HG02938 (cell line): ENCODE data around the gene MYO1D.
"Not testable (repeated sequence)": the region's sequence is repeated elsewhere in the genome, so short reads cannot be mapped to it uniquely, and the experiment has no call there.

ENCODE experiments used
- ATAC-seq: cut with Tn5 transposase; IDR thresholded peaks from one replicate; pipeline ENCODE4 v1.9.1; 2021; ENCODE audit warnings: mild to moderate bottlenecking, moderate library complexity; ENCODE audit not compliant: unreplicated experiment

The MYO1D gene

DNA sequence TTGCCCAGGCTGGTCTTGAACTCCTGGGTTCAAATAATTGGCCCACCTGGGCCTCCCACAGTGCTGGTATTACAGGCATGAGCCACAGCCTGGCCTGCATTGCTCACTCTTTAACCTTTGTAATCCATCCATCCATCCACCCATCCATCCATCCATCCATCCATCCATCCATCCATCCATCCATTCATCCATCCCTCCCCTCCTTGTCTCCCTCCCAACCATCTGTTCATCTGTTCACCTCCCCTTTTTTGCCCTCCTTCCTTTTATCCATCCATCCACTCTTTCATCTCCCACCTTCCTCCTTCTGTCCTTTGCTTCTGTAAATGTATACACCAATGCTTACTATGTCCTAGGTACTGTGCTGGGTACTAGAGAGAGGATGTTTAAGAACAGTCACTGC, 324.6 kb downstream of the MYO1D start:
- ATAC-seq, result no peak

DNA sequence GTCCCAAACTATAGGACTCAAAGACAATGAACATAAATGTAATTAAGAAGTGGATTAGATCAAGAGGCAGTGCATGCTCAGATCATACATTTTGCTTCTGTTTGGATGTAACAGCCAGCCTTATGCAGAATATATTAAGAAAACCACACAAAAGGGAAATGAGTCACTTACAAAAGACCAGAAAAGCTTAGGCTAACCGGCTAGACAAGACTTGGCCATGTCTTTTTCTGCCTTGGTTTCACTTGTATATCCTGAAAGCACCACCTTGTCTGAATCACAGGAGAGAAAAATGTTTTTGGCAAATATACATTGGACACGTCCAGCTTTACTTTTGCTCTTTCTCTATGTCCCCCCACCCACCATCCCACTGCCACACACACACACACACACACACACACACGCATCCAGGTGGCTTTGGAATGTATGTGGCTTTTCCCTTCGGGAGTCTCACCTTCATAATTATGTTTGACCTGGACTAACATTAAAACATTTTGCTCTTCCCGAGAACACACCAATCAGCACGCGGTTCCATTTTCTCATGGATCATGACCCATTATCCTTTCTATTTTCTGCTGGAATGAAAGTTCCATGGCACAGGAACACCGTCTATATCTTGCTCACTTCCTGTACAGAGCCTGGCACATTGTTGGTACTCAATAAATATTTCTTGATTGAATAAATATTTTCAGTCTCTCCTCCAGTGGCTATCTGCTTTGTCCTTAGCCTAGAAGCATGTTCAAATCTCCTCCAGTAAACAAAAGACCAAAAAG, 325.6 kb downstream of the MYO1D start:
- ATAC-seq, result no peak

DNA sequence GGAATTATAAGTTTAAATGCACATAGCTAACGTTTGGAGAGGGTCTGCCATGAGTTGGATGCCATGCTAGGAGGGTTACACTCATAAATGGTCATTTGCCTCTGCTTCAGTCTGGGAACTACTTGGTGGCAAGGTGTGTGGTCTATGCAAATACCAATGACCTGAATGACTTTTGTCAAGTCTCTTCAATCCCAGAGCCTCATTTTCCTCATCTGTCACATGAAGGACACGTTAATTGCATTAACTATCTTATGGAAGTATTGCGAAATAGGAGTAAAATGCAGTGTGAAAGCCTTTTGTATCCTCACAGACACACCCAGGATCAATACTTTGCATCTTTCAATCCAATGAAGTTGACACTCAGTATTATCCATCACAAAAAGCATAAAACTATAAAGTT, 327.4 kb downstream of the MYO1D start:
- ATAC-seq, result no peak

DNA sequence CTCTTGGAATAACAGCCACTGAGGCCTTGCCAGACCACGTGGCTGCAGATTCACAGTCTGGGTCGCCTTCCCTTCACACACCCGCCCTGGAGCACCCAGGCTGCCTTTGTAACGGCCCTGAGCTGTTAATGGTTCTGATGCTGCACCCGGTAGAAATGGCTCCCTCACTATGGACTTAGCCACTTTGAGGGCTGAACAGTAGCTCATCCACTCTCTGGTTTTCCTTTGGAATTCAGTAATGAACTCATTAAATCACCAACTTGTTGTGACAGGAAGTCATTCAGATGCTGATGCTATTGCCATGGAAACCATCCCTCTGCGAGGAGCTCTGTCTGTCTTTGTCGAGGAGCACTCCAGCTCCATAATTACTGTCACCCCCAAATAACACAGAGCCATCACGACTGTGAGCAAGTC, 330.9 kb downstream of the MYO1D start:
- no peak for ATAC-seq

DNA sequence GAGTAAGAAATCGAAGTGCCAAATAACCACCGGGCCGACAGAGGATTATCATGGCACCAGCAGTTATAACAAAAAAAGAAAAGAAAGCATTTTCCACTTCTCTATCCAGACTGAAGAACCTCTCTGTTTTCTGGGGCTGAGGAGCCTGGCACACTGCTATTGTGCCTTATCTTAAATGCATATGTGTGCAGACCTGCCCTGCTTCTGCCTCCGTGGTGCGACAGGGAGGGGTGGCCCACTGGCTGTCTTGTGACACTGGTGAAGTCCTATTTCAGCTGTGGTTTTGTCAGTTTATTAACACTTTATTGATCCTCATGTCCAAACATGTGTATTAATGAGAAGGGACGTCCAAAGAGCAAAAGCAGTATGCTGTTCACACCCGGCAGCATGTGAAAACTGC, 334.7 kb downstream of the MYO1D start:
- no peak for ATAC-seq

DNA sequence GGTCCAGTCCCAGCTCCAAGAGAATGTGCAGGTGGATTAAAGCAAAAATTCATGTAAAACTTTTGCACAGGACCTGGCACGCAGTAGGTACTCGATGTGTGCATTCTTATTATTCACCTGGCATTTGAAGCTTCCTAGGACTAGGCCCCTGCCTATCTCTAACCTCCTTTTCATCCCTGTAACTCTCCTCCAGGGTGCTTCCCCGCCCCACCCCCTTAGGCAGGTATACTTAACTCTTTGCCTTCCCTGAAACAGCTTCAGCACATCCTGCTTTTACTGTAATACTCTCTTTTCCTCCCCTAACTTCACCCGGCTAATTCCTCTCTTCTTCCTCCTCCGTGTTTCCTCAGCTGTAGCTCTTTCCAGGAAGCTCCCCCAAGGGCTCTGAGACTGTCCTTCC, 335.3 kb downstream of the MYO1D start:
- no peak for ATAC-seq

DNA sequence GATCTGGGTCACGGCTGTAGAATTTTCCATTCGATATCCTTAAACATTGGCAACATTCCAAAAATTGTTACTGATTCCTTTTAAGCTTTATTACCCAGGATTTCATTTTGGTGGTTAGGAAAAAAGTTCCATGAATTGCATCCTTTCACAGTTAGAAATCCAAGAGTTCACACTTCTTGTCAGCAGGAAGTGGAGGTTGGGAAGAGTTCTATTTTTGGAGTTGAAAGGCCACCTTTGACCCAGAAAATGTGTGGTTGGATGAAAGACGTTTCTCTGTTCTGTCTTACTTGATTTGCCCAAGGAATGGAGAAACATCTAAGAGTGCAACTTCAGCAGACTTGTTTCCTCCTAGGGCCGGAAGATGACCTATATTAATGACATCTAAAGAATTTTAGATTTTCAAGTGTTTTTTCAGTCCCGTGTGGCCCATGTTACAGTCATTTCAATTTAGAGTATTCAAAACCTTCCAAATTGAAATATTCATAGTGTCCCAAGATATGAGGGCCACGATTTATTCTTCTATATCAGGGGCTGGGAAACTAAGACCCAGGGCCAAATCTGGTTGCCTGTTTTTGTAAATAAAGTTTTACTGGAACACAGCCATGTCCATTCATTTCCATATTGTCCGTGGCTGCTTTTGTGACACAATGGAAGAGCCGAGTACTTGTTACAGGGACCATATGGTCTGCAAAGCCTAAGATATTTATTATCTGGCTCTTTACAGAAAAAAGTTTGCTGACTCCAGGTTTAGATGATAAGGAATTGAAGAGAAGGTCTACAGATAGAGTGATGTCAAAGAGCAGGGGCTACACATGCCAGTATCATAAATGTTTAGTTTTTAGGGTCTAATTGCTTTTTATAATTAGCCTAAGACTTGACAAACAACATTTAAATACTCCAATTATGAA, 339.9 kb downstream of the MYO1D start:
- ATAC-seq, result no peak

DNA sequence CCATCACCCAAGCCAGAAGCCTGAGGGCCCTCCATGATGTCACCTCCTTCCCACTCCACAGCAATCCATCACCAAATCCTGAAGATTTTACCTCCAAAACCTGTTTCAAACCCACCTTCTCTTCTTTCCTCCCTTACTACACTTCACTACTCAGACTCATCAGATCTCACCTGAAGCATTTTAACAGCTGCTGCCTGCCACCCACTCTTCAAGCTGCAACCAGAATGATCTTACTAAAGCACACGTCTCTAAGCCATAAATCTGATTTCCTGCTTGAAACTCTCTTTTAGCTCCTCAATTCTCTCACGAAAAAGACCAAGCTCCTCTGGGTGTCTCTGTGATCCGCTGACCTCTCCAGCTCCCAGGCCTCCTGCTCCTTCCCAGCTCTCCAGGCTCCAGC, 343.6 kb downstream of the MYO1D start:
- ATAC-seq, result no peak

DNA sequence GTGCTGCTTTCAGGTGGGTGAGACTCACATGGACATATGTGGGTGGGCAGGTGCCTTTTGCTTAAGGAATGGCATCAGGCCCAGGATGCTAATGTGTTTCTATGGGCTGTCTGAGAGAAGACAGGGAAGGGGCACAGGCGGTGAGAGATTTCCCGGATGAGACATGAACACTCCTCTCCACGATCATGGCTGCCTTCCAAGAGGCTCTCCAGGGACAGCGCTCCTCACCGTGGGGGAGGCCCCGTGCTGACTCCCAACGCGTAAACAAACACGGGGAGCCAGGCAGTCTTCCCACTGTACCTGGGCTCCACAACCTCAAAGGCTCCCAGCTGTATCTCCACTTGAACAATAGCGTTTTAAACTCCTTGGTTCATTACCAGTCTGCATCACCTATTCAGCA, 347.3 kb downstream of the MYO1D start:
- no peak for ATAC-seq

DNA sequence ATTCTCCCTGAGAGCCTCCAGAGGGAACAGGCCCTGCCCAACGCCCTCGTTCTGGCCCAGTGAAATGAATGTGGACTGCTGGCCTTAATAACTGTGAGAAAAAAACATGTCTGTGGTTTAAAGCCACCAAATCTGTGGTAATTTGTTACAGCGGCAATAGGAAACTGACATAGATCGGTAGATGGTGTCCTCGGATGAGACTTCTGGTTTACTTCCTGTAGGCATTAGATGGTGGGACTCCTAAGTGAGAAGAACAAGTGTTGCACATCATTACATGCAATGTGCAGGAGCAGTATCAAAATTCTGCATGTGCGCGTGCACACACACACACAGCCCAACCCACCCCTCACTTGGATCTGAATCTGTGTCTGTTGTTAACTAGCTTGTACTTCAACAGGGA, 348.1 kb downstream of the MYO1D start:
- ATAC-seq, result no peak

DNA sequence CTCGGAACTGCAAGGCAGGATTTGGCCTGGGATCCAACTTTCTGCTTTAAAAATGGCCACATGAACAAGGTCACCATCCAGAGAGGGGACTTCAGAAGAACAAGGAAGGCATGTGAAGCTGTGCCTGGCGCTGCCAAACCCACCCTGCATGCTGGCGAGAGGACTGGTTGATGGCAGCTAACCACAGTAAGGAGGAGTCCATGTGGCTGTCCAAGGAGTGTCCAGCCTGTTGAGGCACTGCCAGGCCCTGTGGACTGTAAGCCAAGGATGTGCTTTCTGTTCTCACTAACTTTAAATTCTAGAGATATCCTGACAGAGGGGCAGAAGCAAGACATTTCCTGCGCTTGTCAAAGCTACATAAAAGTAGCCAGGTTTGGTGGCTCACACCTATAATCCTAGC, 349.8 kb downstream of the MYO1D start:
- ATAC-seq, result no peak

DNA sequence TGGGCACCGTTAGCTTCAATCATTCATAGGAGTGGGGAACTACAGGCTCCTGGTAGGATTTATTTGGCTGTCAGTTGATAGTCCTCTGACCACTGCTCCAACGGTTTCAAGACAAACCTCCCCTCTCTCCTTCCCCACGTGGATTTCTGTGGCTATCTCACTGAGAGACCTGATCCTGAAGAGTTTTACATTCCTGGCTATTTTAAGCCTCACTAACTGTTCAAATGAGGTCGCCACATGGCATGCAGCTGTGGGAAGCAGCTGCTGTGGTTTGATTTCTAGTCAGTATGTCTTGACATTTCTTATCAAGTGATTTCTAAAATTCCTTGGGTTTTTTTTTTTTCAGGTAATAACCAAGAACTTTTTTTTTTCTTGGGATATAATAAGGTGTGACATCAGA, 351.8 kb downstream of the MYO1D start:
- no peak for ATAC-seq

DNA sequence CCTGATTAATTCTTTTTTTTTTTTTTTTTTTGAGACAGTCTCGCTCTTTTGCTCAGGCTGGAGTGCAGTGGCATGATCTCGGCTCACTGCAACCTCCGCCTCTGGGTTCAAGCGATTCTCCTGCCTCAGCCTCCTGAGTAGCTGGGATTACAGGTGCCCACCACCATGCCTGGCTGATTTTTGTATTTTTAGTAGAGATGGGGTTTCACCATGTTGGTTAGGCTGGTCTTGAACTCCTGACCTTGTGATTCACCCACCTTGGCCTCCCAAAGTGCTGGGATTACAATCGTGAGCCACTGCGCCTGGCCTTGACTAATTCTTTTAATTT, 352.4 kb downstream of the MYO1D start:
- ATAC-seq, result not testable (repeated sequence)

DNA sequence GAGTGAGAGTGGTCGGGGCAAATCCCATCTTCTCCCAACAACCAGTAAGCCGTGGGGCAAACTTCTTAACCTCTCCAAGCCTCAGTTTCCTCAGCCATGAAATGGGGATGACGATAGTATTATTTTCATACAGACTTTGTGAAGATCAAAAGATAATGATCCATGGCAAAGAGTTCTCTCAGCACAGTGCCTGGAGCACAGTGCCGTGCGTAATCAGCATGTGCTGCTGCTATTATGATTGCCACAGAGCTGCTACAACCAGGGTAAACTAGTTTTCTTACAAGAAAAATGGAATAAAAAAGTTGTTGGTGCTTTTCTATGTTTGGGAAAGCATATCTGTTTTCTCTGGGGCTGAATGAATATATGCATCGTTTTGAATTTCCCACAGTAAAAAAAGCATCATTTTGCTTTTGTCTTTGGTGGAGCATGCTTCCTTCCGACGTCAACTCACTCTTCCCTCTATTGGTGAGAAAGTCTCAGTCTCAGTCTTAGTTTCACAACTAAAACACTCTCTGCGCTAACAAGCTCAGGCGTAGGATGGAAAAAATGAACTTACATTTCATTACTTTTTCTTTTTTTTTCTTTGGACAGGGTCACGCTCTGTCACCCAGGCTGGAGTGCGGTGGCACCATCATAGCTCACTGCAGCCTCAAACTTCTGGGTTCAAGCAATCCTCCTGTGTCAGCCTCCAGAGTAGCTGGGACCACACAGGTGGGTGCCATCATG, 352.9 kb downstream of the MYO1D start:
- peak; percentile 56 for ATAC-seq

DNA sequence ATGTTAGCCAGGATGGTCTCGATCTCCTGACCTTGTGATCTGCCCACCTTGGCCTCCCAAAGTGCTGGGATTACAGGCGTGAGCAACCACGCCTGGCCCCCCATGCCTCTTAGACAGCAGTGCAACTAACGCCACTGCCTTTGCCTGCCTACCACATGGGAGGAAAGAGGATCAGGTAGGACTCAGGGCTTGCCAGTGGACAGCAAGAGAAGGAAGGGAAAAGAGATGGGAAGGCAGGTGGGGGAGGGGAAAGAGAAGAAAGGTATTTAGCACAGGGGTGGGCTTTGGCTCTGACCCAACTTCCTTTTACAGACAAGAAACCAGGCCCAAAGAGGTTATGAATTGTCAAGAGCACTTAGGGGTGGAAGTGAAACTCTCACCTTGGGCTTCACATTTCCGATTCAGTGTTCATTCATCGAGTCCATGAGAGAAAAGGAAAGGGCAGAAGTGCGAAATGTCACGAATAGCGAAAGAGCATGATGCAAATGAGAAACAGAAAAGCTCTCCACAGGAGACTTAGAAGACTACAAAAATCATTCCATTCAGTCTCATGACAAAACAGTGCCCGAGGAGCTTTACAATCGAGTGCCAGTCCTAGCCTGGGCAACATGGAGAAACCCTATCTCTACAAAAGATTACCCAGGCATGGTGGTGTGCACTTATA, 353.8 kb downstream of the MYO1D start:
- ATAC-seq, result peak; percentile 54

DNA sequence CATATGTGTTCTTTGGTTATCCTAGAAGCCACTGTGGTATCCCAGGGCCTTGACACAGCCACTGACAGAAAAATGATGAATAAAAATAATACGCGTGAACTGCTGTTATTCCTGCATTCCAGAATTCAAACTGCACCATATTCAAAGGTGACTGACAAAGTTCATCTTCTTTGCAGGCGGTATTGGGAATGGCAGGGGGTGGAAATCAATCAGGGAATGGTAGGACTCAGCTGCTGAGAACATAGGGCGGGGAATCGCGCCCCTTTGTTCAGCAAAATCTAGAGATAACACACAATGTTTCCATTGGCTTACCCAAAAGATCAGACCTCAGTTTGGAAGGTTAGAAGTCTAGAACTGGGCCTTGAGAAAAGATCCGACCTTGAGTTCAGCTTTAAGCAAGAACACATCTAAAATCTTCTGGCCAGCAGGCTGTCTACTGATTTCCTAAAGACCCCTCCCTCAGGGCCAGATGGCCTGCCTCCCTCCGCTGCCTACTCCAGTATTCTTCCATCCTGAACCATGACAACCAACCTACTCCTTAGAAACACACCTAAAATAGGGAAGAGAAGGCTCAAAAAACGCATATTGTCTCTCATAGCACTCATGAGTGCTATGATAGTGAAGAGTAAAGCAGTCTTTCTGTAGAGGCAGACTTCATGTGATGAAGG, 356.1 kb downstream of the MYO1D start:
- no peak for ATAC-seq

DNA sequence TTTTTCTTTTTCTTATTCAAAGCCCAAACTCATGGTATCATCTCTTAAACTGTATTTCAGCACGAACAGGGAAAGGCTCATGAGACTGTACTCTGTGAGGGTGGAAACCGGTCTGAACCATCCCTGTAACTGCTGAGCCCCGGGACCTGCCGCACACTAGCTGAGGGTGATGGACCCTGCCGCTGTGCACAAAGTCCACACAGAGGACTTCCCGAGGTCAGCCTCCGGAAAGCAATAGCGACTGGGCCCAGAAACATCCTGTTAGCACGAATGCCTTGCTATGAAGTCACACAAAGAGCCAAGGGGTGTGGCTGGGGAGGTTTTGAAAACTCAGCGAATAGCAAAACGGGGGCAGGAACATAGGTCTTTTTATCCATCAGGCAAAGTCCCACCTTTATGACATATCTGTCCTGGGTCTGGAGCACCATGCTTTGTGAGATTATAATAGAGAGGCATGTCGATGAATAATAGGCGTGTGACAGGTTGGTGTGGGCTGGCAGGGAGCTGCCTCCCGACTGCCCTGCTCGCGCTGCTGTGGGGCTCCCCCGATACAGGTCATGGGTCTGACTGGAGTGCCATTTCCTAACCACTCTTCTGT, 356.7 kb downstream of the MYO1D start:
- no peak for ATAC-seq

DNA sequence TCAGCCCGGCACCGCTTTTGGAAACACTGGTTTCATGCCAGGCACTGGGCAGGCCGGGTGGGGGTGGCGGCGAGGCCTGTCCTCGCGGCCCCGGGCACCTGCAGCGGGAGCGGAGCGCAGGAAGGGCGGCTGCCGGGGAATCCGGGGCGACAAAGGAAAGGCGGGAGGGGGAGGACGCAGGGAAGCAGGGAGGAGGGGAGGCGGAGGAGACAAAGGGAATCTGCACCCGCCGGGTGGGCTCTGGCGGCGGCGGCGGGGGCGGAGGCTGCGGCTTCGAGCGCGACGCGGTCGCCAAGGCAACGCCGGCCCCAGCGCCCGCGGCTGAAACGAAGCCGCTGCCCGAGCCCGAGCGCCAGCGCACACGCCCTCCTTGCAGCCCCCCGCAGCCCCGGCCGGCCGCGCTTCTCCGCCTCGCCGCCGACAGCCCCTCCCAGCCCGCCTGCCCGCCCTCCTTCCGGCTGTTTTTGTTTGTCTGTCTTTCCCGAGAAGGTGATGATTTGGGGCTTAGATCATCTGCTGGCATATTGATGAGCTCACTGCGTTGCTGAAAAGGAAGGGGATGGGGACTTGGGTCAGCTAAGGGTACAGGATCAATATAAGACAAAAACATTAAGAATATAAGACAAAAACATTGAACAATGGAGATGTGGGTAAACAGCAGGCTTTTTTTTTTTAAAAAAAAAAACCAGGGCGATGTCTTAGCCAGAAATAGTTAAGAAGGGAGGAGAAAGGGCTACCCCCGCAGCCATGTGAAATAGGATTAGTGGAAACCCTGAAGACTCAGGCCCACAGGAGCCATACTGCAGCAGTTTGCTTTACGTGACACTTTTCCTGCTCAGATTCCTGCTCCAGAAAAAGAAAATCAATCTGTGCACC, 357.5 kb downstream of the MYO1D start:
- ATAC-seq, result no peak

DNA sequence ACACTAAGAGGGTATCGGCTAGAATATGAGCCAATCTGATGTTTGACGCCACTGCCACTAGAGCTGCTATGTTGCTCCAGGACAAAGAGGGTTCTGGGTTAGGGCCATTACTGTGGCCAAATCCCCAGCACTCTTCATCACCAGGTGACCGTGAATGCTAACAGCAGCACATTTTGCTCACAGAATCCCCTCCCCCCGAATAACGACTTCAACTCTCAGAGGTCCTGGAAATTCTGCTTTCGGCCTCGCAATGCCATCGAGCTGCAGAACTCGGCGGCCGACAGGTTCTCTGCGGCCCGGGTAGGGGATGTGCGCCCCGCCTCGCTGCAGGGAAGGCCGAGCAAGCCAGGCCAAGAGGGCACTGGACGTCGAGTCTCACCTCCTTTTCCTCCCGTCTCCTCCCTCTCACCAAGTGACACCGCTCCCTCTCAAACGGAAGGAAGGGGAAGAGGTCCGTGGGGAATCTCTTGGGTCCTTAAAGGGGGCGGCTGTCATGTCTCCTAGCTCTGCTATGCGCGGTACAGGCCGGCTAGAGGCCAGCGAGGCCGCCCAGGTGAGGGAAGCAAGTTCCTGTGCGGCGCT, 358.2 kb downstream of the MYO1D start:
- no peak for ATAC-seq
